Left ventricle myocardium inferior (tissue), 1 donor: ENCODE measurements around the gene FRAS1. TPM values are rescaled to one million over a fixed set of nuclear protein-coding genes. Genes with fewer than 3 reads are reported as not detected.
A peak's percentile ranks its signal among the peaks of the same experiment; 100 is the strongest.
"Not testable (repeated sequence)": the region's sequence is repeated elsewhere in the genome, so short reads cannot be mapped to it uniquely, and the experiment has no call there.

Source experiments
- DNase-seq: peaks from one replicate; pipeline ENCODE4 v3.0.0-alpha.2; 2020
- H3K27ac ChIP-seq: fragments of 200-600 bp; replicated peaks from 2 replicates; pipeline ENCODE4 v1.8.0; 2021
- H3K27me3 ChIP-seq: fragments of 200-600 bp; 2 replicates; pipeline ENCODE4 v1.8.0; 2021; ENCODE audit warnings: low read depth
- H3K36me3 ChIP-seq: fragments of 200-600 bp; 2 replicates; pipeline ENCODE4 v1.8.0; 2021
- H3K4me1 ChIP-seq: fragments of 200-600 bp; 2 replicates; pipeline ENCODE4 v1.8.0; 2021
- H3K4me3 ChIP-seq: fragments of 200-600 bp; 2 replicates; pipeline ENCODE4 v1.8.0; 2021; ENCODE audit warnings: mild to moderate bottlenecking, moderate library complexity
- H3K9me3 ChIP-seq: fragments of 200-600 bp; replicated peaks from 2 replicates; pipeline ENCODE4 v1.8.0; 2021
- CTCF ChIP-seq: fragments of 200-600 bp; IDR thresholded peaks from 2 replicates; pipeline ENCODE4 v1.8.0; 2021; ENCODE audit warnings: antibody characterized with exemption, mild to moderate bottlenecking, borderline replicate concordance
- intact Hi-C: fragments of 100-400 bp; cut with micrococcal nuclease; formaldehyde crosslinking; loops from one replicate; pipeline ENCODE4 v1.11.0; 2022
- total RNA-seq: library from RNA; stranded (reverse); fragmentation: NEBNext Ultra II Directional; extraction: Animal tissue kit (Norgen Biotek cat#: 25700); gene quantifications from one replicate; pipeline ENCODE4 v1.2.1, GENCODE V29; 2021
- donor health status: DM: no; HTN: yes; CAD: no; lungs with severe emphysema.

Gene FRAS1
- total RNA-seq, 1 donor from 2014 or later = 1.4 TPM

- DNase-seq = peak; percentile 48
- Histone ChIP-seq H3K9me3 (peaks cover 9% of the 10 kb centered on the region), H3K27me3 (no peaks in the 10 kb centered on the region), H3K36me3 (no peaks in the 10 kb centered on the region), H3K4me1 (peaks cover 10% of the 10 kb centered on the region), H3K4me3 (no peak overlapping the region), H3K27ac (peak overlapping the region; percentile 66)
- TF ChIP-seq CTCF = no peak
- intact Hi-C loops = no loop called here
Observed at GRCh38 chr4:78121338-78121904, 64.3 kb downstream of the FRAS1 start.

- H3K4me3 ChIP-seq, H3K9me3 ChIP-seq, DNase-seq, H3K27me3 ChIP-seq, H3K36me3 ChIP-seq, intact Hi-C loops, H3K4me1 ChIP-seq, H3K27ac ChIP-seq: not testable (repeated sequence)
- TF ChIP-seq CTCF = peak; percentile 29
Observed at GRCh38 chr4:78125834-78126331, 68.8 kb downstream of the FRAS1 start.

- H3K27me3 ChIP-seq = no peaks in the 10 kb centered on the region
- no peak overlapping the region for H3K4me3 ChIP-seq
- H3K36me3 ChIP-seq = no peaks in the 10 kb centered on the region
- H3K27ac ChIP-seq = no peak overlapping the region
- no peak for TF ChIP-seq CTCF
- peaks cover 5% of the 10 kb centered on the region for H3K4me1 ChIP-seq
- DNase-seq = no peak
- H3K9me3 ChIP-seq = no peaks in the 10 kb centered on the region
- intact Hi-C loops = no loop called here
Observed at GRCh38 chr4:78129383-78130108, 72.4 kb downstream of the FRAS1 start.

- Histone ChIP-seq H3K4me3 (no peak overlapping the region), H3K27ac (no peak overlapping the region), H3K9me3 (no peaks in the 10 kb centered on the region), H3K36me3 (no peaks in the 10 kb centered on the region), H3K4me1 (peaks cover 5% of the 10 kb centered on the region), H3K27me3 (no peaks in the 10 kb centered on the region)
- no peak for DNase-seq
- intact Hi-C loops = no loop called here
- no peak for TF ChIP-seq CTCF
Observed at GRCh38 chr4:78131403-78131802, 74.3 kb downstream of the FRAS1 start.

GRCh38 chr4:78136109-78137081 is 79.3 kb downstream of the FRAS1 start:
- peaks cover 5% of the 10 kb centered on the region for H3K4me1 ChIP-seq
- H3K27ac ChIP-seq = no peak overlapping the region
- no peaks in the 10 kb centered on the region for H3K9me3 ChIP-seq
- no peak for DNase-seq
- no peaks in the 10 kb centered on the region for H3K36me3 ChIP-seq
- intact Hi-C loops = no loop called here
- H3K4me3 ChIP-seq = no peak overlapping the region
- no peaks in the 10 kb centered on the region for H3K27me3 ChIP-seq
- TF ChIP-seq CTCF = no peak
